Measurements from ENCODE around the gene SLC6A11. TPM values are rescaled to one million over a fixed set of nuclear protein-coding genes. Genes with fewer than 3 reads are reported as not detected.

The SLC6A11 gene
- total and polyA plus RNA-seq, 10 donors: 0.03 to 2.7 (median 0.41) TPM; not detected in 2

- TF ChIP-seq, protein P1, sequence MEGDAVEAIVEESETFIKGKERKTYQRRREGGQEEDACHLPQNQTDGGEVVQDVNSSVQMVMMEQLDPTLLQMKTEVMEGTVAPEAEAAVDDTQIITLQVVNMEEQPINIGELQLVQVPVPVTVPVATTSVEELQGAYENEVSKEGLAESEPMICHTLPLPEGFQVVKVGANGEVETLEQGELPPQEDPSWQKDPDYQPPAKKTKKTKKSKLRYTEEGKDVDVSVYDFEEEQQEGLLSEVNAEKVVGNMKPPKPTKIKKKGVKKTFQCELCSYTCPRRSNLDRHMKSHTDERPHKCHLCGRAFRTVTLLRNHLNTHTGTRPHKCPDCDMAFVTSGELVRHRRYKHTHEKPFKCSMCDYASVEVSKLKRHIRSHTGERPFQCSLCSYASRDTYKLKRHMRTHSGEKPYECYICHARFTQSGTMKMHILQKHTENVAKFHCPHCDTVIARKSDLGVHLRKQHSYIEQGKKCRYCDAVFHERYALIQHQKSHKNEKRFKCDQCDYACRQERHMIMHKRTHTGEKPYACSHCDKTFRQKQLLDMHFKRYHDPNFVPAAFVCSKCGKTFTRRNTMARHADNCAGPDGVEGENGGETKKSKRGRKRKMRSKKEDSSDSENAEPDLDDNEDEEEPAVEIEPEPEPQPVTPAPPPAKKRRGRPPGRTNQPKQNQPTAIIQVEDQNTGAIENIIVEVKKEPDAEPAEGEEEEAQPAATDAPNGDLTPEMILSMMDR (IDR thresholded peaks at IDR 0.05 in 8 of 11, conservative IDR thresholded peaks at IDR 0.05 in 3 of 11): no peak
- TF ChIP-seq POLR2AphosphoS5 (IDR thresholded peaks at IDR 0.05) (no peak), POLR2A (IDR thresholded peaks at IDR 0.05) (no peak)
- Histone ChIP-seq H3K4me1 (no peaks in the 10 kb centered on the region), H3K9me3 (peaks cover 0 to 36% (median 30%) of the 10 kb centered on the region in 8 donors), H3K27ac (no peak overlapping the region), H3K27me3 (replicated peaks in 1 of 7) (peaks cover 0 to 10% (median 0%) of the 10 kb centered on the region in 7 donors), H3K36me3 (no peaks in the 10 kb centered on the region), H3K4me3 (no peak overlapping the region)
- DNase-seq: no peak
- intact Hi-C loops (cut with DNase I; ENCODE audit: low total_unique reads): no loop called here
- WGBS, 5 donors: 73 to 85% (median 76%) methylated on average over 5 of the region's 5 CpGs
Measured at GRCh38 chr3:10892622-10893021, 76.6 kb downstream of the SLC6A11 start.

DNA sequence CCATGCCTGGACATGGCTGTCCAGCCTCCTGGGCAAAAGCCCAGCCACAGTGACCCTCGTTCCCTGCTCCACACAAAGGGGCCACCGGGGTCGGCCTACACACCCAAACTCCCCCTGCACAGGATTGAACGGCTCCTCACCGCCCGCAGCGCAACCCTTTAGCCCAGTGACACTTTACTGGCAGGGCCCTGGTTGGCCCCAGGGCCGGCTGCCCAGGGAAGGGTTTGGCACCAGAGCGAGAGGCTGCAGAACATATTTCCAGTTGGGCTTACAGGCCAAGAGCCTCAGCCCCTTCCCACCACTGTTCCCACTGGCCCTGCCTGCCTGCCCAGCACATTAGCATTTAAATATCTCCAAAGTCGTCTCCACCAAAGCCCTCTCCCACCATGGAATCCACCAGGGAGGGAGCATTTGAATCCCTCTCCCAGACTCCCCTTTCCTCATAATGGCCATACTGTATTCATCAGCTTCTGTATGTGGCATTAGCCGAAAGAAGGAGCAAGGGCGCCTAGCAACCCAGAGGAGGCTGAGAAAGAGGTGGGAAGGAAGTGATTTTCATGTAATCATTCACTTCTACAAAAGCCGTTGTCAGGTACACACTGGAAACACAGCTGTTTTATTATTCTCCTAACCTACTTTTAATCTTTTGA lies 85.4 kb downstream of the SLC6A11 start:
- Histone ChIP-seq H3K4me3 (no peak overlapping the region), H3K4me1 (no peaks in the 10 kb centered on the region), H3K9me3 (peaks cover 2 to 44% (median 24%) of the 10 kb centered on the region in 8 donors), H3K27ac (no peak overlapping the region), H3K27me3 (replicated peaks in 1 of 7) (peaks cover 0 to 6% (median 0%) of the 10 kb centered on the region in 7 donors), H3K36me3 (no peaks in the 10 kb centered on the region)
- DNase-seq: no peak
- intact Hi-C loops (cut with DNase I; ENCODE audit: low total_unique reads): no loop called here
- TF ChIP-seq POLR2A (IDR thresholded peaks at IDR 0.05) (no peak), POLR2AphosphoS5 (IDR thresholded peaks at IDR 0.05) (no peak)
- TF ChIP-seq, protein P1 (IDR thresholded peaks at IDR 0.05 in 8 of 11, conservative IDR thresholded peaks at IDR 0.05 in 3 of 11): no peak
- WGBS, 5 donors: 75 to 89% (median 78%) methylated on average over 13 of the region's 13 CpGs

GRCh38 chr3:10907262-10907661 lies 91.2 kb downstream of the SLC6A11 start:
- Histone ChIP-seq H3K36me3 (no peaks in the 10 kb centered on the region), H3K27ac (no peak overlapping the region), H3K27me3 (replicated peaks in 1 of 7) (peaks cover 0 to 9% (median 0%) of the 10 kb centered on the region in 7 donors), H3K9me3 (peaks cover 8 to 59% (median 39%) of the 10 kb centered on the region in 8 donors), H3K4me1 (no peaks in the 10 kb centered on the region), H3K4me3 (no peak overlapping the region)
- WGBS, 5 donors: 86 to 95% (median 93%) methylated on average over 1 of the region's 1 CpG
- no peak for TF ChIP-seq POLR2AphosphoS5 (IDR thresholded peaks at IDR 0.05)
- TF ChIP-seq, protein P1 (IDR thresholded peaks at IDR 0.05 in 8 of 11, conservative IDR thresholded peaks at IDR 0.05 in 3 of 11): no peak
- TF ChIP-seq POLR2A (IDR thresholded peaks at IDR 0.05): no peak
- intact Hi-C loops (cut with DNase I; ENCODE audit: low total_unique reads): no loop called here
- DNase-seq: no peak

DNA sequence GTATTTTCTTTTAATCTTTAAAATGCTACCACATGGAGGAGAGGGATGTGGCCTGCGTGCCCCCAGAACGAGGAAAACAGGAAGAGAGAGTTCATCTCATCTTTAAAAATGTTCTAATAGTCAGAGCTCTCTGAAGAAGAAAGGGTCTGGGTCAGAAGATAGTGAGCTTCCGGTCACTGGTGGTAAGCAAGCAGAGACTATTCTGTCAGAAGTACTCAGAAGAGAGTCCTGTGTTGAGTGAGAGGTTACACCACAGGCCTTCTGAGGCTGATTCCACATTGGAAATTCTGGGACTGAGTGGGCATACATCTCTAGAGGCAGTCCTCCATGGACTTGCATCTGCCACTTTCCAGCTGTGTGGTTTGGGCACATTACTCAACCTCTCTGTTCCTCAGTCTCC lies 94.3 kb downstream of the SLC6A11 start:
- Histone ChIP-seq H3K4me3 (no peak overlapping the region), H3K27me3 (replicated peaks in 1 of 7) (peaks cover 0 to 17% (median 0%) of the 10 kb centered on the region in 7 donors), H3K9me3 (peaks cover 8 to 46% (median 35%) of the 10 kb centered on the region in 8 donors), H3K27ac (no peak overlapping the region), H3K4me1 (no peaks in the 10 kb centered on the region), H3K36me3 (no peaks in the 10 kb centered on the region)
- no peak for DNase-seq
- intact Hi-C loops (cut with DNase I; ENCODE audit: low total_unique reads): no loop called here
- TF ChIP-seq POLR2A (IDR thresholded peaks at IDR 0.05) (no peak), POLR2AphosphoS5 (IDR thresholded peaks at IDR 0.05) (no peak)
- TF ChIP-seq, protein P1 (IDR thresholded peaks at IDR 0.05 in 8 of 11, conservative IDR thresholded peaks at IDR 0.05 in 3 of 11): no peak
- 57 to 75% (median 64%) methylated on average over 3 of the region's 3 CpGs for WGBS, 5 donors
